Gastrocnemius medialis (tissue), 4 donors: Measurements from ENCODE around the gene PTK7.

Source experiments
- CTCF ChIP-seq, 5 experiments: fragments of 450-650 bp in 3 of 5; fragments of 200-600 bp in 2 of 5; sonication (generic) in 2 of 5; IDR thresholded peaks in 4 of 5; conservative IDR thresholded peaks in 1 of 5; 1 replicate in 4 of 5; 2 replicates in 1 of 5; pipeline ENCODE4 v1.5.1; 2016 to 2019; ENCODE audit warnings: antibody characterized with exemption in 5 of 5, mild to moderate bottlenecking in 3 of 5, moderate library complexity in 3 of 5
- POLR2A ChIP-seq, 2 donors: fragments of 450-650 bp; IDR thresholded peaks; one replicate each; pipeline ENCODE4 v1.6.1; 2017; ENCODE audit warnings: antibody characterized with exemption in 2 of 2, mild to moderate bottlenecking in 2 of 2, moderate library complexity in 2 of 2

DNA sequence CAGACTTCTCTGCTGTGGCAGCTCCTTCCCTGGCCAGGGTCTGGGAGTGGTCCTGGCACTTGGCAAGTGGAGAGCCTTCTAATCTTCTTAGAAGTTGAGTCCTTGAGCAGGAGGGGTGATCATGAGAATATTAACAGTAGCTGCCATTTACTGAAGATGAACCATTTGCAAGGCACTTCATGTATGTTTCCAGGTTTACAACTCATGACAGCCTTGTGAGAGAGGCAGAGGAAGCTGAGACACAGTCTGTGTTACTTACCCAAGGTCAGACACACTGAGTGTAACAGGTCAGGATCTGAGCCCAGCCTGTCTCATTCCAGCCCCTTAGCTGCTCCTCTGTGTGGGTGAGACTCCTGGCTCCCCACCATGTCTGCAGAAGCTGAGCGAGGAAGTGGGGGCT lies 49.4 kb downstream of the PTK7 start:
- no peak for TF ChIP-seq POLR2A (IDR thresholded peaks at IDR 0.05)
- no peak for TF ChIP-seq CTCF (IDR thresholded peaks at IDR 0.05 in 4 of 5, conservative IDR thresholded peaks at IDR 0.05 in 1 of 5)
